HUES6 (cell line): ENCODE measurements around the gene EIF5.
A peak's percentile ranks its signal among the peaks of the same experiment; 100 is the strongest.

Source experiments
- H3K27ac ChIP-seq: 2 replicates; pipeline ENCODE4 v1.7.0; 2013; ENCODE audit warnings: low read depth, mild to moderate bottlenecking, low read length, inconsistent platforms
- H3K27me3 ChIP-seq: 2 replicates; pipeline ENCODE4 v1.6.1; 2013; ENCODE audit warnings: low read length; ENCODE audit not compliant: control insufficient read depth, insufficient read depth
- H3K36me3 ChIP-seq: 2 replicates; pipeline ENCODE4 v1.6.1; 2013; ENCODE audit warnings: low read length; ENCODE audit not compliant: control insufficient read depth, insufficient read depth
- H3K4me1 ChIP-seq: 2 replicates; pipeline ENCODE4 v1.6.1; 2013; ENCODE audit warnings: low read length; ENCODE audit not compliant: control insufficient read depth, insufficient read depth
- H3K4me3 ChIP-seq: 2 replicates; pipeline ENCODE4 v1.5.1; 2013; ENCODE audit warnings: low read depth, low read length
- H3K9ac ChIP-seq: one replicate; pipeline ENCODE4 v1.6.1; 2013; ENCODE audit warnings: mild to moderate bottlenecking, low read length
- H3K9me3 ChIP-seq: 2 replicates; pipeline ENCODE4 v1.6.1; 2013; ENCODE audit warnings: low read depth, low read length; ENCODE audit not compliant: control insufficient read depth, insufficient read depth

EIF5 gene

GRCh38 chr14:103374121-103374520 lies 40.1 kb downstream of the EIF5 start:
- no peaks in the 10 kb centered on the region for H3K9me3 ChIP-seq
- no peak overlapping the region for H3K4me3 ChIP-seq
- H3K4me1 ChIP-seq: peaks cover 9% of the 10 kb centered on the region; the same call in 1 of the 2 replicates
- no peaks in the 10 kb centered on the region for H3K36me3 ChIP-seq
- H3K27me3 ChIP-seq: no peaks in the 10 kb centered on the region
- no peak overlapping the region for H3K9ac ChIP-seq
- H3K27ac ChIP-seq: no peak overlapping the region

- H3K4me3 ChIP-seq: no peak overlapping the region
- no peak overlapping the region for H3K27ac ChIP-seq
- H3K27me3 ChIP-seq: no peaks in the 10 kb centered on the region
- H3K36me3 ChIP-seq: no peaks in the 10 kb centered on the region
- H3K9ac ChIP-seq: no peak overlapping the region
- peaks cover 7% of the 10 kb centered on the region; the same call in 1 of the 2 replicates for H3K4me1 ChIP-seq
- 0 out of 2 replicates have a peak, but pooled peaks cover 2% of the 10 kb centered on the region for H3K9me3 ChIP-seq
Measured at GRCh38 chr14:103377522-103378037, 43.5 kb downstream of the EIF5 start.

- H3K36me3 ChIP-seq: no peaks in the 10 kb centered on the region
- H3K27ac ChIP-seq: no peak overlapping the region
- H3K4me1 ChIP-seq: peaks cover 4% of the 10 kb centered on the region; the same call in 1 of the 2 replicates
- H3K4me3 ChIP-seq: no peak overlapping the region
- H3K9me3 ChIP-seq: 0 out of 2 replicates have a peak, but pooled peaks cover 2% of the 10 kb centered on the region
- no peak overlapping the region for H3K9ac ChIP-seq
- H3K27me3 ChIP-seq: no peaks in the 10 kb centered on the region
Measured at GRCh38 chr14:103378038-103378854, 44.2 kb downstream of the EIF5 start.

- Histone ChIP-seq H3K4me1 (peaks cover 4% of the 10 kb centered on the region; the same call in 1 of the 2 replicates), H3K36me3 (no peaks in the 10 kb centered on the region), H3K4me3 (no peak overlapping the region), H3K9me3 (0 out of 2 replicates have a peak, but pooled peaks cover 2% of the 10 kb centered on the region), H3K27ac (no peak overlapping the region), H3K9ac (no peak overlapping the region), H3K27me3 (peaks cover 9% of the 10 kb centered on the region)
Measured at GRCh38 chr14:103380719-103381377, 46.8 kb downstream of the EIF5 start.

- Histone ChIP-seq H3K27ac (no peak overlapping the region), H3K27me3 (peaks cover 9% of the 10 kb centered on the region), H3K4me3 (no peak overlapping the region)
Measured at GRCh38 chr14:103382376-103382775, 48.3 kb downstream of the EIF5 start.

GRCh38 chr14:103384450-103385151 lies 50.6 kb downstream of the EIF5 start:
- H3K4me1 ChIP-seq: 0 out of 2 replicates have a peak, but pooled peaks cover 3% of the 10 kb centered on the region
- peaks cover 2% of the 10 kb centered on the region; the same call in 1 of the 2 replicates for H3K36me3 ChIP-seq
- peak overlapping the region; percentile 95 for H3K9ac ChIP-seq
- peaks cover 9% of the 10 kb centered on the region for H3K27me3 ChIP-seq
- peak overlapping the region; percentile 98 for H3K4me3 ChIP-seq
- 0 out of 2 replicates have a peak, but pooled peaks cover 2% of the 10 kb centered on the region for H3K9me3 ChIP-seq
- H3K27ac ChIP-seq: no peak overlapping the region

More at GRCh38 chr14:103382376-103382775, 48.3 kb downstream of the EIF5 start:
- H3K4me1 ChIP-seq: peaks cover 7% of the 10 kb centered on the region; the same call in 1 of the 2 replicates
- no peak overlapping the region for H3K9ac ChIP-seq
- 0 out of 2 replicates have a peak, but pooled peaks cover 2% of the 10 kb centered on the region for H3K9me3 ChIP-seq
- H3K36me3 ChIP-seq: no peaks in the 10 kb centered on the region

- 0 out of 2 replicates have a peak, but pooled peaks cover 3% of the 10 kb centered on the region for H3K4me1 ChIP-seq
- H3K36me3 ChIP-seq: peaks cover 2% of the 10 kb centered on the region; the same call in 1 of the 2 replicates
- peaks cover 9% of the 10 kb centered on the region for H3K27me3 ChIP-seq
- 0 out of 2 replicates have a peak, but pooled peaks cover 2% of the 10 kb centered on the region for H3K9me3 ChIP-seq
- peak within 1 kb of the TSS; percentile 95 for H3K9ac ChIP-seq
- peak within 1 kb of the TSS; percentile 96 for H3K27ac ChIP-seq
- H3K4me3 ChIP-seq: peak within 1 kb of the TSS; percentile 98
Measured at GRCh38 chr14:103385152-103385928, 51.3 kb downstream of the EIF5 start, which contains the start of gene MARK3. Gene MARK3, plus strand, starts transcription at chr14:103385415. Its CDS starts 615 bp downstream, at chr14:103386030.

- Histone ChIP-seq H3K27ac (peak overlapping the region; percentile 96; the same call in 1 of the 2 replicates), H3K27me3 (peaks cover 9% of the 10 kb centered on the region), H3K4me3 (peak overlapping the region; percentile 98), H3K36me3 (peaks cover 2% of the 10 kb centered on the region; the same call in 1 of the 2 replicates), H3K9ac (peak overlapping the region; percentile 95), H3K4me1 (0 out of 2 replicates have a peak, but pooled peaks cover 3% of the 10 kb centered on the region), H3K9me3 (no peaks in the 10 kb centered on the region)
Measured at GRCh38 chr14:103385929-103386712, 52.1 kb downstream of the EIF5 start.

- H3K27me3 ChIP-seq: peaks cover 9% of the 10 kb centered on the region
Measured at GRCh38 chr14:103386713-103387329, 52.8 kb downstream of the EIF5 start.

More at GRCh38 chr14:103386713-103387329, 52.8 kb downstream of the EIF5 start:
- H3K27ac ChIP-seq: no peak overlapping the region
- no peaks in the 10 kb centered on the region for H3K9me3 ChIP-seq
- H3K4me1 ChIP-seq: 0 out of 2 replicates have a peak, but pooled peaks cover 3% of the 10 kb centered on the region
- H3K9ac ChIP-seq: peak overlapping the region; percentile 95
- H3K36me3 ChIP-seq: peaks cover 2% of the 10 kb centered on the region; the same call in 1 of the 2 replicates
- peak overlapping the region; percentile 98 for H3K4me3 ChIP-seq
